ENCODE results near the gene F7.

Gene F7

DNA sequence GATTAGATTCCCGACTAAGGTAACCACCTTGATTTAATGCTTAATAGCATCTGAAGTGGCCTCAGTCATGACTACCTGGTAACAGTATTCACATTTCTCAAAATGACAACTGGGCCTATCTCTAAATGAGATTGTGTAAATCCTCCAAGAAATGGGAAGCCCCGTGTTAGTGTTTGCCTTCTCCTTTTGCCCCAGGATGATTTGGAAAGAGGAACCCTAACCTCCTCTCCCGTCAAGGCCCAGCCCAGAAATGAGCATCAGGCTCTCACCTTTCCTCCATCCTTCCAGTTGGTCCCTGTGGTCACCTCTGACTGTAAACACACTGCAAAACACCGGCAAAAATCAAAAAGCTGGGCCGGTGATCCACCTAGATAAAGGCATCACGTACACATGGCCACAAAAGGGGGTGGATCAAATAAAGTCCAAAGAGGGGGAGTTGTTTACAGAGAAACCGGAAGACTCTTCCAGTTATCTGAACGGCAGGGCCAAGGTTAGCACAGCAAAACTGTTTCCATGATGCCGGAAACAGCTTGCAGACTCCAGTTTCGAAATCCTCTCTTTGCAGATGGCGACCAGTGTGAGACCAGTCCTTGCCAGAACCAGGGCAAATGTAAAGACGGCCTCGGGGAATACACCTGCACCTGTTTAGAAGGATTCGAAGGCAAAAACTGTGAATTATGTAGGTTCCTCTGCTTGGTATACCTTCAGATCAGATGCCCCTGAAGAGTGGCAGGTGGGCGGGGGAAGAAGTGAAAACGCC lies 33.4 kb downstream of the F7 start:
- no peak for DNase-seq (ENCODE audit: low spot score)

DNA sequence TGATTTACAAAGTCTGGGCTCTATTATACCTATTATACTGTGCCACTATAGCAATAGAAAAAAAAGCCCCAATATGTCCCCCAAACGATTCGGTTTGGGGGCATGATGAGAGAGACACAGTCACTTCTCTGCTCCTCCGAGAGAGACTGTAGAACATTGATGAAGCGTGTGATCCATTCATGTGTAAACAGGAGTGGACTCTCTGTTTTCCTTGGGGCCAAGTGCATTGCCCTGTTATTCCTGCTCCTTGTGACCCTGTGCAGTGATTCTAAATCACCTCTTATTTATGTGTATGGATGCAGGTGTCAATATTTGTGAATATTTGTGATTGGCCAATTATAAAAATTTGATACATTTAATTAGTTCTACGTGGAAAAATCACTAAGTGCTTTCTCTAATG lies 34.0 kb downstream of the F7 start:
- DNase-seq (ENCODE audit: low spot score) = no peak

DNA sequence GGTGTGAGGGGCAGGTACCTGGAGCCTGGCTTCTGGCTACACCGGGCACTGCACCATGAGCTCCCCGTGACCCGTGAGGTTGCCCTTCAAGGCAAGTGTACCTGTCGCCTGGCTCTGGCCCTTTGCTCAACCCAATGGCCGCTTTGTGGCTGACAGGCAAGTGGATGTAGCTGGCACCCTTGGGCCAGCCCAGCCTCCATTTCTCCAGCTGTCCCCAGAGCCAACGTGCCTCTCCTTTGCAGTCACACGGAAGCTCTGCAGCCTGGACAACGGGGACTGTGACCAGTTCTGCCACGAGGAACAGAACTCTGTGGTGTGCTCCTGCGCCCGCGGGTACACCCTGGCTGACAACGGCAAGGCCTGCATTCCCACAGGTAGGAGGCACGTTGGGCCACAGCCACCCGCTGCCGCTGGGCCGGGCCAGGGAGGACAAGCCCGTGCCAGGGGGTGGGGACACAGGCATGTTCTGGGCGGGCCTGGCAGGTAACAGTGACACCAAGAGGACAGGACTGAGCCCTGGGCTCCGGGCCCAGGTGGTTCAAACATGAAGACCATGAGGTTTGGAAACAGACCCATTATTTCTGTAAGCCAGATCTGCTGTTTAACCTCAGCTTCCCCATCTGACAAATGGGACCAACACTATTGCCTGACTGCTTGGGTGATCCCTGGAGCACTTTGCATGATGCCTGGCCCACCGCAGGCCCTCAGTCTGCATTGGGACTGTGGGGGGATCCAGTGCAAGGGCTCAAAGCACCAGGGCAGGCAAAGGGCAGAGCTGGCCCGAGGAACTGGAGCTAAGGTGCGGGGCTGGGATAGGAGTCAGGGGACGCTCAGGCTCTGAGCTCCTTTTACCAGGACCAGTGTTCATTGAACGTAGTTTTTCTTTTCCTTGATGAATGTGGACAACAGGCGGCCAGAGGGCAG lies 35.3 kb downstream of the F7 start:
- DNase-seq (ENCODE audit: low spot score) = no peak

DNA sequence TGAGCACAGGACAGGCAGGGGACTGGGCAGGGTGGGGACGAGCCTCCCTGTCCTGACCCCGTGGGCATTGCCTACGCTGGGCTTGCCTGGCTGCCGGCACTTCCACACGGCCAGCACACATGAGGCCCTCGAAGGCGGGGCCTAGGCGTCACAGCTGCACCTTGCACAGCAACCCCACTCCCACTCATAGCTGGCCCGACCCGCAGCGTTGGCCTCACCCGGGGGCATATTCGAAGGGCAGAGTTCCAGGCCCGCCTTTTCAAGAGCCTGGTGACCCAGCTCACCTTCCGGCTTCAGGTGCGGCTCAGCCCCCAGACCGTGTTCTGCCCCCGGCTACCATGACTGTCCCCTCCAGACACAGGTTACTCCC lies 36.0 kb downstream of the F7 start:
- no peak for DNase-seq (ENCODE audit: low spot score)

DNA sequence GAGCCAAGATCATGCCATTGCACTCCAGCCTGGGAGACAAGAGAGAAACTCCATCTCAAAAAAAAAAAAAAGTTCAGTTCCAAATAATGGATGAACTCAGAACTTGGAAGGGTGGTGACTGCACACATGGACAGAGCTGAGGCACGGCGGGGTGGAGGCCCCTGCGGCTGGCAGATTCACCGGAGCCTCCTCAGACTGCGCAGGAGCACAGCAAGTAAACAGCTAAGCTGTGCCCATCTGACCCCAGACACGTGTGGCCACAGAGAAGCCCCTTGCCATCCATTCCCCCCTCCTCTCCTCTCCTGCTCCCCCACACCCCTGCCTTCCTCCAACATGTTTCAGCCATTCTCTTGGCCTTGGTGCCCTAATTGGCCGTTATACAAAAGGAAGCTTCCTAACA lies 37.3 kb downstream of the F7 start:
- no peak for DNase-seq (ENCODE audit: low spot score)

DNA sequence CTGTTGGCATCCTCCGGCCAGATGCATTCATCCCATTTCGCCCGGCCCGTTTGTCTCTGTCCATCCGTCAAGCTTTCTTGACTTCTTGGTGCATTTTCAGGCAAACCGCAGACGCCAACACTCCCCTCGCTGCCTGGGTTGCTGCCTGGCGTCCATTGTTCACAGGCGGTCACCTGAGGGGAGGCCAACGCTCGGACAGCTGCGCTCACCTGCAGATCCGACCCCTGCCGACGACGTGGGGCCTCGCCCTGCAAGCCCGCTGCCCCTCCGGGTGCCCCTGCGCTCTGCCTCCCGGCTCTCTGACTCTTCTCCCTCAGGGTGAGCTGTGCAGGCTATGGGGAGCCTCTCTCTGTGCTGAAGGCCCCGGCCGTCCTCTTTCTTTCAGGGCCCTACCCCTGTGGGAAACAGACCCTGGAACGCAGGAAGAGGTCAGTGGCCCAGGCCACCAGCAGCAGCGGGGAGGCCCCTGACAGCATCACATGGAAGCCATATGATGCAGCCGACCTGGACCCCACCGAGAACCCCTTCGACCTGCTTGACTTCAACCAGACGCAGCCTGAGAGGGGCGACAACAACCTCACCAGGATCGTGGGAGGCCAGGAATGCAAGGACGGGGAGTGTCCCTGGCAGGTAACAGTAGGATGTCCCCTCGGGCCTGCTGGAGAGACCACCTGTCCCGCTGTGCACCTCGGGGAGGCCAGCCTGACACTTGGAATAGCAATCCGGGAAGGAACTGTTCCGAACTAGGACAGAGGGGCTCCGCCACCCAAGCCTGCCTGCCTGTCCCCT lies 38.1 kb downstream of the F7 start:
- no peak for DNase-seq (ENCODE audit: low spot score)

DNA sequence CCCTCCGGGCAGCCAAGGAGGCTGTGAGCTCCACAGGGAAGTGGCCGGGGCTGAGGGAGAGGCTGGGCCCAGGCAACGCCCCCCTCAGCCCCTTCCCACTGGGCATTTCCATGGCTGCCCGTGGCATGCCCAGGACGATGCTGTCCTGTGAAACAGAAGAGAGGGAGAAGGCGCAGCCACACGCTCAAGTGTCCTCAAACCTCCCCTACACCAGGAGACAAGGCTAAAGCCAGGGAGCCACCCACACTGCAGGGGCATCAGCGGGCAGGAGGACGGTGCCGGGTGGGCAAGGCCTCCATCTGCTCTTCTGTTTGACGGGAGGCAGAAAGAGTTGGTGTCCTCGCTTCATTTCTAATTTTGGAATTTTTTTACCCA lies 38.7 kb downstream of the F7 start:
- no peak for DNase-seq (ENCODE audit: low spot score)

DNA sequence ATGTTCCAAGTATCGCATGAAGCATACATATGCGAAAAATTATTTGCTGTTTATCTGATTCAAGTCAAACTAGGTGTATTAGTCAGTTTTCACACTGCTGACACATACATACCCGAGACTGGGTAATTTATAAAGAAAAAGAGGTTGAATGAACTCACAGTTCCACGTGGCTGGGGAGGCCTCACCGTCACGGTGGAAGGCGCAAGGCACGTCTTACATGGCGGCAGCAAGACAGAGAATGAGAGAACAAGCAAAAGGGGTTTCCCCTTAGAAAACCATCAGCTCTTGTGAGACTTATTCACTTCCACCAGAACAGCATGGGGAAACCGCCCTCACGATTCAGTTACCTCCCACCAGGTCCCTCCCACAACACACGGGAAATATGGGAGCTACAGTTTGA lies 39.9 kb downstream of the F7 start:
- DNase-seq (ENCODE audit: low spot score) = no peak

DNA sequence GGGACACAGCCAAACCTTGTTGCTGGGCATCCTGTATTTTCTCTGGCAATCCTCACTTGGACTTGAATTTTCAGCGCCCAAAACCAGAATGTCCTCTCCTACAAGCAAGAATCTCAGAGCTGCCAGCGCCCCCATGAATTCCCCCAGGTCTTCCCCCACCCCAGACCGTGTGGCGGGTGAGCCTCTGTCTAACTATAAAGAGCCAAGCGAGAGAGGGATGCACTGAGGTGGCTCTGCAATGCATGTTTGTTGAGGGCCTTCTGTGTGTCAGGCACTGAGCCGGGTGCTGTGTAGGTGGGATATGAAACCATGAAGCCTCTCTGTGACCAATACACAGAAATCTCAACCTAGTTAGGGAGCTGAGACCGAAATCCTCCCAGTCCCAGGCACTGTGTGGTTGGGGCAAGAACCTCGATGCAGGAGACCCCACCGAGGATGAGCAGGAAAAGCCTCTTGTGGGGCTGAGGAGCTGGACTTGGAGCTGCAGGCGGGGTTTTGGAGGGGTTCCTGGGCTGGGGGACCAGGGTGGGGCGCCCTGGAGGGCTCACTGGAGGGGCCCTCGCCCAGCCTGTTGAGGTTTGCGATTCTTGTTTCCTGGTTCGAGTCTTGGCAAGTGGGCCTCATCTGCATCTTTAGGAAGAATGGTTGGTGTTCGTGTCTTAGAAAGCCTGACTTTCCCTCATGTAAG lies 40.5 kb downstream of the F7 start:
- DNase-seq (ENCODE audit: low spot score) = no peak

DNA sequence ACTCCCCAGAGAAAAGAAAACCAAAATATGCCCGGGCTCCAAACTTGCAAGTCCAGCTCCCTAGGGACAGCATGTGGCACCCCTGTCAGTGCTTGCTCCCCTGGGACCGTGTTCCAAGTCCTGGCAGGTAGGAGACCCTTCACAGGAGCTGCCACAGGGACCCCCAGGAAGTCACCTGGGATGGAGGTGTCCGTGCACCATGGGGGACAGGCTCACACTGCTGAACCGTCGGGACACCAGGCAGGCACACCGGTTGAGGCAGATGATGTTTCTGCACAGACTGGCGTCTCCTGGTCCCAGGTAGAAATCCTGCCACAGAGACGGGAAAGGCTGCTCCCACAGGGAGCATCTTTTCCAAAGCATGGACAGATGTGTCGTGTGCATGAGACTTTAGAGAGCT lies 41.2 kb downstream of the F7 start:
- DNase-seq (ENCODE audit: low spot score) = no peak

DNA sequence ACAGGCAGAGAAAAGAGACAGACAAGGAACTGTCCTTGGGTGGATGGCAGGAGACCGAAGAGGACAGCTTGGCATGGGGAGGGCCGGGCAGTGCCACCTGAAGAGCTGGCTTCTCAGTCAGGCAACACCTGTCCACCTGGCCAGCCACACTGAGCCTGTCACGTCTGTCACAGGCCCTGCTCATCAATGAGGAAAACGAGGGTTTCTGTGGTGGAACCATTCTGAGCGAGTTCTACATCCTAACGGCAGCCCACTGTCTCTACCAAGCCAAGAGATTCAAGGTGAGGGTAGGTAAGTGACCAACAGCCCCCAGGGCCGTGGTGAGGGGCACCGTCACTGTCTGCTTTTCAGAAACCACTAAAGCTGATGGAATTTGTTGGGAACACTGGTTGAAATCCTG lies 41.6 kb downstream of the F7 start:
- DNase-seq (ENCODE audit: low spot score) = no peak

DNA sequence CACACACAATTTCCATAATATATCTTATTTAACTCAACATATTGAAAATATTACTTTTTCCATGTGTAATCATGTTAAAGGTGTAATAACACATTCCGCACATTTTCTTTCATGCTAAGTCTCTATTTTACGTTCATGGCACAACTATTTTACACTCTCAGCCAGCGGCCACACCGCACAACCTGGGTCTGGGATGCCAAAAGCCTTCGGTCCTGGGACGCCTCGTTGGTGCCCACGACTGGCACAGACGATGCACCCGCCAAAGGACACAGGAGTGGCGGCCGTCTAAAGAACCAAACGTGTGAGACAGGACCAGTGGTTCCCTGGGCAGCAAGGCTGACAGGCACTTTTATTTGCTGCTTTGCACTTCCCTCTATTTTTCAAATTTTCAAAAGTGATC lies 42.8 kb downstream of the F7 start:
- no peak for DNase-seq (ENCODE audit: low spot score)

DNA sequence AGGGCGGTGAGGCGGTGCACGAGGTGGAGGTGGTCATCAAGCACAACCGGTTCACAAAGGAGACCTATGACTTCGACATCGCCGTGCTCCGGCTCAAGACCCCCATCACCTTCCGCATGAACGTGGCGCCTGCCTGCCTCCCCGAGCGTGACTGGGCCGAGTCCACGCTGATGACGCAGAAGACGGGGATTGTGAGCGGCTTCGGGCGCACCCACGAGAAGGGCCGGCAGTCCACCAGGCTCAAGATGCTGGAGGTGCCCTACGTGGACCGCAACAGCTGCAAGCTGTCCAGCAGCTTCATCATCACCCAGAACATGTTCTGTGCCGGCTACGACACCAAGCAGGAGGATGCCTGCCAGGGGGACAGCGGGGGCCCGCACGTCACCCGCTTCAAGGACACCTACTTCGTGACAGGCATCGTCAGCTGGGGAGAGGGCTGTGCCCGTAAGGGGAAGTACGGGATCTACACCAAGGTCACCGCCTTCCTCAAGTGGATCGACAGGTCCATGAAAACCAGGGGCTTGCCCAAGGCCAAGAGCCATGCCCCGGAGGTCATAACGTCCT lies 43.4 kb downstream of the F7 start:
- no peak for DNase-seq (ENCODE audit: low spot score)

DNA sequence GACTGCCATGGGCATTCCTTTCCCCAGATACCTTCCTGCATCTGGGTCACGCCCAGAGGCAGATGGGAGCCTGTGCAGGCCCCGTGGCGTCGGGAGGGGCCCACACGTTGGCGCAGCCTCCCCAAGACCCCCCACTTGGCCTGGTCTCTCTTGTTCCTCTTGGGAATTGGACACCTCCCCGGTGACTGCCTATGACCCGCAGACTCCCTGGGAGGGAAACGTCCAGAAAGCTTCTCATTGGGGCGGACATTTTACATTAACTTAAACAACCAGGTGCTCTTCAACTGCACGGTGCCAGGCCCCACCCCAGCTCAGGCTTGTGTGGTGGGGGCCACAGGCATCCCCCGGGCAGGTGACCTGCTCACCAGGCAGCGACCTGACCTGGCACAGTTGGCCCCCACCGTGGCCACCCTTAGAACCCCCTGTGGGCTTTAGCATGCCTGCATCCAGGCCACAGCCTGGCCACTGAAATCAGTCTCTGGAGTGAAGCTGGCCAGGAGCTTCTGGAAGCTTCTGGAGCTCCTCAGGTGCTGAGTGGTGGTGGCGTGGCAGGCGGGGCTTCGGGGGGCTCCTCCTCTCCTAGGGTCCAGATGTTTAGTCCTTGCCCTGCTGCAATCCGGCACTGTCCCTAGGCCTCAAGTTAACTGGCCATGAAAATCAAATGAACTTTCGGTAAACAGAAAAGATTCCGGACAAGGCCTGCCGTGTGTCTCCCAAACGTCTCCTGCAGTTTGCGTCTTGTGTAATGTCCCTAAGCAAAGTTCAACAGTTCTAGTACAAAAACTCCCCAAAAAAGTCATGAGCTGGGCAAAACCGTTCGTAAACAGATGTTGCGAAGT lies 44.3 kb downstream of the F7 start:
- no peak for DNase-seq (ENCODE audit: low spot score)

DNA sequence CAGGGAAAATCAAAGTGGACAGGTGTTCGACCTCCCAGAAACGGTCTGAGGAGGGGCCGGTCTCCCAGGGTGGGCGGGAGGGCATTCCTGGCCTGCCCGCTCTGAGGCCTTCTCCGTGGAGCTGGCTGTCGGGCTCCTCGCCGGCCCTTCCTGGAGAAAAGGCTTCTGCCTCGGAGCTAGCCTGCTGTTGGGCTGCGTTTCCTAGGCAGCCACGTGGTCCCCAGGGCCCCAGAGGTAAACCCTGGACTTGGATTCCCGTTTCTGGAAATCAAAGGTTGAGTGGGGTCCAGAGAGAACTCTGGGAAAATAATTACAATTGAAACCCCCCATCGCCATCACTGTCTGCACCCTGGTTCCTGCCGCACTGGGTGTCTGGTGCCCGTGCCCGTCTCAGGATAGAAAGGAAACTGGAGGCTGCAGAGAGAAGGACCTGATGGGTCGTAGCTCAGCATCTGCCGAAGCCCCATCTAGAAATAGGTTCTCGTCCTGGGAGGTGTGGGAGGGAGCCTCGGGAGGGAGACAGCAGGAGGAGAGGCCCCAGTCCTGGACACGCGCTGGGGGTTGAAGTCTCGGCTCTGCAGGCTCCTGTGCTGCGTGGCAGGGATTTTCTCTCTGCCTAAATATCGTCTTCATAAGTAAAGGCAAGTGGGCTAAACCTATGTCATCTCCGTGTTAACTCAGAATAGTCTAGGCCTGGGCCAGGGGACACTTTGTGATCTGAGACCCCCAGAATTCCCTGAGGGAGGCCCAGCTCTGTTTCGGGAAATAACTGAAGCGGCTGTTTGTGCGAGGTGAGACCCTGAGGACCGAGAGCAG lies 45.2 kb downstream of the F7 start:
- no peak for DNase-seq (ENCODE audit: low spot score)

DNA sequence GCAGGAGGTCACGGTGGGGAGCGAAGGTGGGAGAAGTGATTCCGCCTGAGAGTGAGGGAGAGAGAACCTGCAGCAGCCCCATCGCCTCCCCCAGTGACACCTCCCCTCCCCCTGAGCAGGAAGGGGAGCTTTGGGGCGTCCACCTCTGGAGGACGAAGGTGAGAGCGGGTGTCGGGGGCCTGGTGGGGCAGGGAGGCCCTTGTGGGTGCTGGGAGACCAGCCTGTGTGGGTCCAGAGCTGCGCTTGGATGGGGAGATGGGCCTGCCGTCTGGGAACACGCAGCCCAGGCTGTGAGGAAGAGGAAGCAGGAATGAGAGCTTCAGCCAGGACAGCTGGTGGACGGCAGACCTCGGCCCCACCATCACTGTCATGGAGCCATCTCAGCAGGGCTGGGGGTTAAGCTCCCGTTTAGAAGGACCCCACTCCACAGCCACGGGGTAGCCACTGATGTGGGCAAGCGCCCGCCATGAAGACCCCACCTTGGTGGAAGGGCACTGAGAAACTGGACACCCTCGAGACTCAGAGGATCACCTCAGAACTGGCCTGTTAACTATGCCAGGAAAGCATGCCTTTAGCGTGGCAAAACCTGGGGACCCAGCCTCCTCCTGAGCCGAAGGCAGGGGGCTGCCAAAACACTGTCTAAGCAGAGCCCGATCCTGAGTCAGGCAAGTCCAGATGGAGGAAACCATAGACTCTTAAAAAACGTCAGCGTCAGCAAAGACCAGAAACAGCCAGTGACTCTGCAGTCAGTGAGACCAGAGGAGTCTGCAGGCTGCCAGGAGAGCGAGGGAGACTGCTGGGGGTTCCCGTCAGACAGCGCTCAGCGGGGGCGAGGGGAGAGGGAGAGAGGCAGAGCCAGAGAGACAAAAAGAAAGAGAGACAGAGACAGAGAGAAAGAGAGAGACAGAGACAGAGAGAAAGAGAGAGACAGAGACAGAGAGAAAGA lies 46.4 kb downstream of the F7 start:
- DNase-seq (ENCODE audit: low spot score) = peak; percentile 30

DNA sequence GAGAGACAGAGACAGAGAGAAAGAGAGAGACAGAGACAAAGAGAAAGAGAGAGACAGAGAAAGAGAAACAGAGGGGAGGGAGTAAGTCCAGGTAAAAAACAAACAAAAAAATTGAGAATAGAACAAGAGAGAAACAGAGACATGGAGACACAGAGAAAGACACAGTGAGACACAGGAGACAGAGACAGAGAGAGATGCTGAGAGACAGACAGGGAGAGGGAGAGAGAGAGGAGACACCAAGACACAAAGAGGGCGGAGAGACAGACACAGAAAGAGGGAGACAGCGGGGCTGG lies 47.0 kb downstream of the F7 start:
- no peak for DNase-seq (ENCODE audit: low spot score)

DNA sequence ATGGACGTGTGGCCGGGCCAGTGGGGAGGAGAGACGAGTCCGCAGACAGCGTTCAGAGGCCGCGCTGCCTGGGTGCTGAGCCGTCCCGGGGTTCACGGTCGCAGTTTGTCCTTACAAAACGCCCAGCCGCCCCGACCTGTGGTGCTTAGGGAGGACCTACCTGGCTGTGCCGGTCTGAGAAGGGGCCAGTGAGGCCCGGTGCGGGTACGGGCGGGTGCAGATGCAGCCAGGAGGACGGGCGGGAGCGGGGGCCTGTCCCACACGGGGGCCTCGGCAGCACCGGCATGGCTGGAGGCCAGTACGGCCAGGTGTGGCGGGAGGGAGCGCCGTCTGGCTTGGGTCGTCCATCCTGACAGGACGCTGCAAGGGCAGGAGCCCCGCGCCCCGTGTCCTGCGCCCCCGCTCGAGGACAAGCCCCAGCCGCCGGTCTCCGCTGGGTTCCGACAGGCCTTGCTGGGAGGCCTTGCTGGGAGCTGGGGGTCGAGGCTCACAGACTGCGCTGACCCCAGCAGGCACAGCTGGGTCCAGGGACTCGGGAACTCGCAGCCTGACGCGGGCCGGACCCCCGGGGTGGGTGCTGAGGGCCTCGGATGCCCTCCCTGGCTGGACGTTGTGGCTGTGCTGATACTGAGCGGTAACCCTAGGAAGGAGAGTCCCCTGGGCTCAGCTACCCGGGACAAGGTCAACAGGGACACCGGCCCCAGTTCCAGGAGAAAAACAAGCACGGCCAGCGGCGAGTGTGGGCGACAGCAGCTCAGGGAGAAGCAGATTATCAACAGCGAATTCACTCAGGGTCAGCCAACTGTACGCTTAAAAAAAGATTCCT lies 47.6 kb downstream of the F7 start:
- peak; percentile 25 for DNase-seq (ENCODE audit: low spot score)

Data from kidney tubule cell (primary cell).